ENCODE measurements around the gene SLC6A8. TPM values are rescaled to one million over a fixed set of nuclear protein-coding genes. Genes with fewer than 3 reads are reported as not detected.
"Not testable (repeated sequence)": the region's sequence is repeated elsewhere in the genome, so short reads cannot be mapped to it uniquely, and the experiment has no call there.

The SLC6A8 gene
- total and polyA plus RNA-seq, 4 experiments from 2014 or later, result 0.11 to 1.4 (median 0.53) TPM

GRCh38 chrX:153744210-153745066, 56.7 kb downstream of the SLC6A8 start:
- H3K36me3 Mint-ChIP-seq, result no peaks in the 10 kb centered on the region
- POLR2A ChIA-PET (ENCODE audit: partially characterized antibody), result no interaction called here
- H3K27me3 Mint-ChIP-seq, result peaks cover 0 to 1% of the 10 kb centered on the region in 2 donors
- H3K4me1 Mint-ChIP-seq, result peaks cover 6 to 18% (median 12%) of the 10 kb centered on the region in 4 donors
- intact Hi-C loops (cut with micrococcal nuclease), result no loop called here
- H3K9me3 Mint-ChIP-seq, result peaks cover 0 to 2% (median 0%) of the 10 kb centered on the region in 8 donors
- Histone ChIP-seq H3K27ac (ENCODE audit: low read depth, low read length) (no peak overlapping the region), H3K27me3 (ENCODE audit: insufficient read depth, low read length) (no peaks in the 10 kb centered on the region), H3K4me1 (ENCODE audit: insufficient read depth, low read length) (peaks cover 14% of the 10 kb centered on the region), H3K4me3 (ENCODE audit: low read length in 2 of 2) (no peak overlapping the region), H3K36me3 (ENCODE audit: insufficient read depth, low read length) (no peaks in the 10 kb centered on the region), H3K9me3 (ENCODE audit: control insufficient read depth in 1 of 2, low read length in 2 of 2) (no peaks in the 10 kb centered on the region)
- CTCF ChIA-PET (ENCODE audit: partially characterized antibody), result no interaction called here
- peak overlapping the region in 2 of 8 donors; percentile 58 to 62 for H3K4me3 Mint-ChIP-seq
- DNase-seq, result peak in 1 of 5 donors; percentile 23
- H3K27ac Mint-ChIP-seq, result no peak overlapping the region

DNA sequence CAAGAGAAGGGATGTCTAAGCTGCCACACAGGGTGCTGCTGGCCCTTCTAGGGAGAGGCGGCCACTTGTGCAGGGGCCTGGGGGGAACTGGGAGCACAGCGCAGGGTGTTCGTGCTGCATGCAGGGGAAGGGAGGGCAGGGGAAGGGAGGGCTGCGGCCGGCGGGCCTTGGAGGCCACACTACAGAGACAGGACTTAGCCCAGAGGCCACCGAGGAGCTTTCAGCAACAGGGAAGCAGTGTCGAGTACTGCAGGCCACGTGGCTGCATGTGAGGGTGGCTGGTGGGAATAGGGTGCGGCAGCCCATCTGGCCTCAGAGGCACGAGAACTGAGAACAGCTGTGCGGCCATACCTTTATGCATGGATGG, 57.3 kb downstream of the SLC6A8 start:
- H3K27ac ChIP-seq (ENCODE audit: low read depth, low read length); H3K27ac Mint-ChIP-seq: not testable (repeated sequence)
- POLR2A ChIA-PET (ENCODE audit: partially characterized antibody), result interaction anchor here (0.6 kb wide), 1 partner anchor 181 kb away, joined by 3 read pairs; no protein-coding TSS in a partner anchor

More for the DNA sequence above, 57.3 kb downstream of the SLC6A8 start:
- H3K4me1 ChIP-seq (ENCODE audit: insufficient read depth, low read length); H3K36me3 ChIP-seq (ENCODE audit: insufficient read depth, low read length); H3K9me3 Mint-ChIP-seq; H3K4me3 ChIP-seq (ENCODE audit: low read length in 2 of 2); H3K9me3 ChIP-seq (ENCODE audit: control insufficient read depth in 1 of 2, low read length in 2 of 2); H3K36me3 Mint-ChIP-seq; H3K27me3 Mint-ChIP-seq; H3K4me3 Mint-ChIP-seq; H3K27me3 ChIP-seq (ENCODE audit: insufficient read depth, low read length); CTCF ChIA-PET (ENCODE audit: partially characterized antibody); DNase-seq; intact Hi-C loops (cut with micrococcal nuclease): not testable (repeated sequence)
- peaks cover 6 to 12% (median 9%) of the 10 kb centered on the region in 4 donors for H3K4me1 Mint-ChIP-seq

Other genes with a start within 250 kb of the SLC6A8 start
- 1 to 10 TPM; 4.0 to 4.5 TPM for gene TREX2, start 241.9 kb upstream of the SLC6A8 start, total RNA-seq
- gene TREX2, start 241.9 kb upstream of the SLC6A8 start, polyA plus RNA-seq, result under 1 TPM in 1 of 2 donors, not detected in 1; 0.63 TPM
- 10 to 100 TPM; 29.8 to 33.8 TPM for gene HAUS7, start 217.3 kb upstream of the SLC6A8 start, total RNA-seq
- 10 to 100 TPM; 29.7 to 33.8 TPM for gene HAUS7, start 217.3 kb upstream of the SLC6A8 start, polyA plus RNA-seq
- gene BGN, start 192.9 kb upstream of the SLC6A8 start, total RNA-seq, result not detected
- not detected for gene BGN, start 192.9 kb upstream of the SLC6A8 start, polyA plus RNA-seq
- gene ATP2B3, start 170.3 kb upstream of the SLC6A8 start, total RNA-seq, result not detected
- under 1 TPM in 1 of 2 donors, not detected in 1; 0.09 TPM for gene ATP2B3, start 170.3 kb upstream of the SLC6A8 start, polyA plus RNA-seq
- 10 to 100 TPM; 26.1 to 26.3 TPM for gene CCNQ, start 88.8 kb upstream of the SLC6A8 start, total RNA-seq
- gene CCNQ, start 88.8 kb upstream of the SLC6A8 start, polyA plus RNA-seq, result 10 to 100 TPM; 51.2 to 53.6 TPM
- gene DUSP9, start 40.7 kb upstream of the SLC6A8 start, total RNA-seq, result not detected
- gene DUSP9, start 40.7 kb upstream of the SLC6A8 start, polyA plus RNA-seq, result not detected
- not detected for gene PNCK, start 14.1 kb upstream of the SLC6A8 start, total RNA-seq
- not detected for gene PNCK, start 14.1 kb upstream of the SLC6A8 start, polyA plus RNA-seq
- gene BCAP31, start 36.5 kb downstream of the SLC6A8 start, total RNA-seq, result 100 to 1,000 TPM; 126 to 128 TPM
- 100 to 1,000 TPM; 306 to 510 TPM for gene BCAP31, start 36.5 kb downstream of the SLC6A8 start, polyA plus RNA-seq
- 1 to 10 TPM; 6.7 to 6.8 TPM for gene ABCD1, start 36.9 kb downstream of the SLC6A8 start, total RNA-seq
- gene ABCD1, start 36.9 kb downstream of the SLC6A8 start, polyA plus RNA-seq, result 1 to 10 TPM; 1.7 to 3.0 TPM
- not detected for gene PLXNB3, start 76.3 kb downstream of the SLC6A8 start, total RNA-seq
- gene PLXNB3, start 76.3 kb downstream of the SLC6A8 start, polyA plus RNA-seq, result not detected
- gene SRPK3, start 93.1 kb downstream of the SLC6A8 start, total RNA-seq, result not detected
- gene SRPK3, start 93.1 kb downstream of the SLC6A8 start, polyA plus RNA-seq, result not detected
- 10 to 100 TPM; 39.9 to 45.5 TPM for gene IDH3G, start 106.4 kb downstream of the SLC6A8 start, total RNA-seq
- 100 to 1,000 TPM in 1 of 2 donors, 10 to 100 TPM in 1; 69.6 to 106 TPM for gene IDH3G, start 106.4 kb downstream of the SLC6A8 start, polyA plus RNA-seq
- gene SSR4, start 106.7 kb downstream of the SLC6A8 start, total RNA-seq, result 100 to 1,000 TPM; 216 to 224 TPM
- 100 to 1,000 TPM; 476 to 618 TPM for gene SSR4, start 106.7 kb downstream of the SLC6A8 start, polyA plus RNA-seq
- gene PDZD4, start 142.6 kb downstream of the SLC6A8 start, total RNA-seq, result 1 to 10 TPM; 4.4 to 5.0 TPM
- gene PDZD4, start 142.6 kb downstream of the SLC6A8 start, polyA plus RNA-seq, result 1 to 10 TPM in 1 of 2 donors, under 1 TPM in 1; 0.47 to 2.7 TPM
- gene L1CAM, start 198.2 kb downstream of the SLC6A8 start, total RNA-seq, result 1 to 10 TPM; 1.0 to 1.8 TPM
- under 1 TPM; 0.26 to 0.57 TPM for gene L1CAM, start 198.2 kb downstream of the SLC6A8 start, polyA plus RNA-seq
- not detected for gene AVPR2, start 216.7 kb downstream of the SLC6A8 start, total RNA-seq
- gene AVPR2, start 216.7 kb downstream of the SLC6A8 start, polyA plus RNA-seq, result under 1 TPM in 1 of 2 donors, not detected in 1; 0.15 TPM
- gene ARHGAP4, start 238.3 kb downstream of the SLC6A8 start, total RNA-seq, result 100 to 1,000 TPM; 327 to 330 TPM
- gene ARHGAP4, start 238.3 kb downstream of the SLC6A8 start, polyA plus RNA-seq, result 100 to 1,000 TPM in 1 of 2 donors, 10 to 100 TPM in 1; 65.4 to 117 TPM
- gene NAA10, start 247.1 kb downstream of the SLC6A8 start, total RNA-seq, result 10 to 100 TPM; 88.9 to 94.9 TPM
- gene NAA10, start 247.1 kb downstream of the SLC6A8 start, polyA plus RNA-seq, result 10 to 100 TPM; 57.6 to 96.3 TPM